GM18498 (cell line): ENCODE measurements around the gene C8G.

Source experiments
- ATAC-seq: cut with Tn5 transposase; IDR thresholded peaks from one replicate; pipeline ENCODE4 v1.9.1; 2021; ENCODE audit warnings: mild to moderate bottlenecking, moderate library complexity; ENCODE audit not compliant: unreplicated experiment

Gene C8G

DNA sequence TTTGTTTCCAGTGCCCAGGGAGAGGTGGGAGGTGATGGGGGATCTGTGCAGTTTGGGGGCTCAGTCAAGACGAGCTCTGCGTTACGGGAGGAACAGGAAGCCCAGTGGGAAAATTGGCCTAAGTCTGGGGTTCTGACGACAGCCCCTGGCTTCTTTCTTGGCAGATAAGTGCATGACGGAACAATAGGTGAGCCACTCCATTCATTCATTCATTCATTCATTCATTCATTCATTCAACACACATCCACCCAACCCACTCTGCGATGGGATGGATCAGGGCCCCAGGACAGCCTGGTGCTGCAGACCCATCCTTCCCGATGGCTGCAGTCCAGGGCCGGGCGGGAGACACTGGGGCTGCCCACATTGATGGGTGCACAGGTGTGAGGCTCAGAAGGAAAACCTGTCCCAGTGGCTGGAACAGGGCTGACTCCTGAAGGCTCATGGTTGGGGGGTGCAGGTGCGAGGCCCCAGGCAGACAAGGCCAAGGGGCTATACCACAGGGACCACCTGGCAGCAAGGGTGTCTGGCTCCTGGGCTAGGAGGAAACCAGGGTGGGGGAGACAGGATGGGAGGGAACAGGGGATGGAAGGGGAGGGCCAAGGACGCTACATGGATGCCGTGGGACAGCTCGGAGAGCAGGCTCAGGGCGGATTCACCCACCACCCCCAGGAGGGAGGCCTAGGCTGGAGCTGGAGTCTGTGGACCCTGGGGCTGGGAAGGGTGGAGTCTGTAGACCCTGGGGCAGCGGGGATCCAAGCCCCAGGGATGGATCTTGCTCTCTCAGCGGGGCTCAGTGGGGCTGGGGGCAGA, 35.8 kb downstream of the C8G start:
- no peak for ATAC-seq

DNA sequence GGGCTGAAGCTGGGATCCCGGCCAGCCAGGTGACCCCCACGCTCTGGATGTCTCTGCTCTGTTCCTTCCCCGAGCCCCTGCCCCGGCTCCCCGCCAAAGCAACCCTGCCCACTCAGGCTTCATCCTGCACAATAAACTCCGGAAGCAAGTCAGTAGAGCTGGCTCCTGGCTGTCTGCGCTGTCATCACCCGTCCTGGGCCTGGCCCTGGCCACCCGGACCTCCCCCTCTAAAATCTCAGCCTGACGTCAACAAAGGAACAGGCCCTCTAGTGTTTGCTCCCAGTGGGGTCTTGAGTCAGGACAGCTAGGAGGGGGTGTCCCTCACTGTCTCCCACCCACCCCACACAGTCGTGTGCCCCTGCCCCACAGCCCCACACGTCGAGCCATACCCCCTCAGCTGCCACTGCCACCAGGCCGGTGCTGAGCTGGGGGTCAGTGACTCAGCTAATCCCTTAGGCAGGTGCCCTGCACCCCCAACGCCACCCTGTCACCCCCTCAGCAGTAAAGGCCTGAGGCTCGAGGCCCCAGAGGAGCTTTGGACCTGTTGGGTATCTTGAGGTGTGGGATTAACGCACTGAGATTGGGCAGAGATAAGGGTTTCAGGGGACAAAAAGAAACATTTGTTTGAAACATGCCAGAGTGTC, 36.7 kb downstream of the C8G start:
- no peak for ATAC-seq

DNA sequence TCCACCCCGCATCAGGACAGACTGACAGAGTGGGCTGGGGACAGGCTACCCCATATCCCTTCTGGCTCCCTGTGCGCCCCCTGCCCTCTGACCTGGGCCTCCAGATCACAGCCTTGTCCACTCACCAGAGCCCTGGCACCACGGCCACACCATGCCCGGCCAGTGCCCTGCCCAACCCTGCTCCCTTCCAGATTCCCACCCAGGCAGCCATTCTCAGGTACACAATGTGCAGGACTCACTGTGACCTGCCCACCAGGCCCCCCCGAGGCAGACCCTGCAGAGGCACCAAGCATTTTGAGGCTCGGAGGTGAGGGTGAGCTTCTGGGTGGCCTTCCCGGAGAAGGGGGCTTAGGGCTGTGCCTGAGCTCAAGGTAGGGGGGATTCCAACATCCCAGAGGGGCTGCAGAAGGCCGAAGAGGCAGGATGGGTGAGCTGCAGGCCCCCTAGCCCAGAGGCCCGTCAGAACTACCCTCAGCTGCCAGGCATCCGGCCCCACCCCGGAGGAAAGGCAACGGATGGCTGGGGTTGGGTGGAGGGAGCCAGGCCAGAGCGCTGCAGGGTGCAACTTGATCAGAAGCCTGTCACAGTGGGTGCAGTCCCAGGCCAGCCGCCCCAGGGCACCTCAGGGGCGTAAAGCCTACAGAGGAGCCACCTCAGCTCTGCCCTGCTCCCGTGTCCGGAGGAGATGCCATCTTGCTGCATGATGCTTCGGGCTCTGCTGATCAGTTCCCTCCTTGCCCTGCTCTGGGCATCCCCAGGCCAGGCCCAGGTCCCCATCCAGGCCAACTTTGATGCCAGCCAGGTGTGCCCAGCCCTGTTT, 37.4 kb downstream of the C8G start, which contains the start of gene LCNL1:
Gene LCNL1, plus strand, starts transcription at position 762 of the 820 bp plus-strand sequence. CDS start 594 bp downstream, outside the sequence.
- ATAC-seq = no peak

DNA sequence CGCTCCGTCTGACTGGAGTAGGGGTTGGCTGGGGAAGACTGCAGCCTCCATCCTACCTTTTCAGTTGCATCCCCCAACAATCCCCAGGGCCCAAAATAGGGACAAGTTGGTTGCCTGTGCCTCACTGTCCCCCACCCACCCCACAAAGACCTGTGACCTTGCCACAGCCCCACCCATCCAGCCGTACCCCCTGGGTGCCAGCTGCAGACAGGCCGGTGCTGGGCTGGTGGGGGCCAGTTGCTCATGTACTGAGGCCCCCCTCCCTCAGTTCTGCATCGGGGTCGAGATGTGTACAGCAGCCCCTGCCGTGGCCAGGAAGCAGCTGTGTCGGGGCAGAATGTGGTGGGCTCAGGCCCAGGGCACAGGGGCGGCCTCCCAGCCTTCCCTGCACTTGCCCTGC, 38.1 kb downstream of the C8G start:
- ATAC-seq = no peak

DNA sequence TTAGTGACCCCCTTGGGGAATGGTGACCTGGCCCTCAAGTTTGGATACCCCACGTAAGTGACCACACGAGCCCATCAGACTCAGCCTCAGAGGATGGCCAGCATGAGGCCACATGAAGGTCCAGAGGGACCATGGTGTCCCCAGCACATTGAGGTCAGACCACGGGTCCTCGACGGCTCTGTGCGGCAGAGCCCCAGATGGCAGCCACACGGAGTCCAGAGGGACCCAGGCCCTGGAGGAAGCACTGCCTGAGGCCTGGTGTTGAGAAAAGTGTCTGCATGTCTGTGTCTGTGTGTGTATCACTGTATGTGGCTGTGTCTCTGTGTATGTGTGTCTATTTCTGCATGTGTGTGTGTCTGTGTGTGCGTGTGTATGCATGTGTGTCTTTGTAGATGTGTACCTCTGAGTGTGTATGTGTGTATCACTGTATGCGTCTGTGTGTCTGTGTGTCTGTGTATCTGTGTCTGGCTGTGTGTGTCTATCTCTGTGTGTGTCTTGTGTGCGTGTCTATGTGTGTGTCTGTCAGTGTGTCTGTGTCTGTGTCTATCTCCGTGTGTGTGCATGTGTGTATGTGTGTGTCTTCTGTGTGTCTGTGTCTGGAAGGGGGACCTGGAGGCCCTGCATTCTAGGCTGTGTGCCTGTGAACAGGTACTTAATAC, 38.7 kb downstream of the C8G start:
- no peak for ATAC-seq

DNA sequence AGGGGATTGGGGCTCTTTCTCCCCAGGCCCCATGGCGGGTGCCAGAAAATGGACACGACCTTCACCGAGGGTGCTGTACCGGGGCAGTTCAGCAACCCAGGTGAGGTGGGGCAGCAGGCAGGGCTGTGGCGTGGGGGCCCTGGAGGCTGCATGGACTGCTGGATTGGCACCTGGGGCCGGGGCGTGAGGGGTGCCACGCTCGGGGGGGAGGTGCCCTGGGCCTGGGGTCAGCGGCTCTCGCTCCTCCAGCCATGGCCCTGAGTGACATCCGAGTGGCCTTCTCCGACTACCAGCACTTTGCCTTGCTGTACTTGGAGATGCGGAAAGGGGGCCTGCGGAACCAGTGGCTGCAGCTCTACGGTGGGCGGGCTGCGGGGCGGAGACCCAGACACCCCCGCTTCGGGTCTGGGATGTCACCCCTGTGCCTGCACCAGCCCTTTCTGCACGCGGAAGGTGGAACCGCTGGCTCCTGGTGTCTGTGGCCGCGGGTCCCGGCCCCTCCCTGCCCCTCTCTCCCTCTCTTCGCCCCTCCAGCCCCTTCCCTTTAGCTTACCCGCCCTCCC, 39.5 kb downstream of the C8G start:
- no peak for ATAC-seq

DNA sequence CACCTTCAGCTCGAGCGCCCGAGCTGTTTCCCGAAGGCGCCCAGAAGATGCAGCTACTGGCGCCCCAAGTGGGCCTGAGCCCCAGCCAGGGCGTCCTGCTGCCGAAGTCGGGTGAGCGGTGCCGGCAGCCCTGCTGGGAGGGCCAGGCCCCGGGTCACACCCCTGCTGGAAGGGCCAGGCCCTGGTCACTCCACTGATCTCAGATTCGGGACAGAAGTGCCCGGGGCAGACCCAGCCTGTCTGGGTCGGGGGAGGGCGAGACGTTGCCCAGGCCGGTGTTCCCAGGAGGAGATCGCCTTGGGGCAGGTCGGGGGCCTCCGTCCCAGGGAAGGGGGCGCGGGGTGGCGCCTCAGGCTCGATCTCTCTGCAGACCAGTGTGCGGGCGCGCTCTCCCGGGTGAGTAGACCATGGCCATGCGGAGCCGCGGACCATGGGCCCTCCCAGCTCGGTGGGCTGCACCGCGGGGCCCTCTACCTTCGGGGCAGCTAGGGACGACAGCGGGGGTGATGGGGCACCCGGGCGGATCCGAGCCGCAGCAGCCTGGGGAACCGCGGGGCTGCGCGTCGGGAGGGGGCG, 40.1 kb downstream of the C8G start:
- no peak for ATAC-seq

DNA sequence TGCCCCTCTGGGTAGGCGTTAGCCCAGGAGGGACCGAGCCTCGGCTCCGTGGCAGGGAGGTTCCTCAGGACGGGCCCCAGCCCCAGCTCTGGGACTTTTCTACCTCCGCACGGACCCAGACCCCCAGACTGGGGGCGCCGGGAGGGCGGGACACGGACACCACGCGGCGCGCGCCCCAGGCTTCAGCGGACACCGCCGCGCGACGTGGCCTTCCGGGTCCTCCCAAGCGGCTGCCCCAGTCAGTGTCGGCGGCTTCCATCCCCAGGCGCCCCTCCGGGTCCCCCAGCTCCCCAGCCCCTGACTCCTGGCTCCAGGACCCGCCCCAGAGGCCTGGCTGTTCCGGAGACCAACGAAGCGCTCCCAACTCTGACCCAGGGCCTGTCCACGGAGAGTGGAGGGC, 40.8 kb downstream of the C8G start:
- no peak for ATAC-seq

DNA sequence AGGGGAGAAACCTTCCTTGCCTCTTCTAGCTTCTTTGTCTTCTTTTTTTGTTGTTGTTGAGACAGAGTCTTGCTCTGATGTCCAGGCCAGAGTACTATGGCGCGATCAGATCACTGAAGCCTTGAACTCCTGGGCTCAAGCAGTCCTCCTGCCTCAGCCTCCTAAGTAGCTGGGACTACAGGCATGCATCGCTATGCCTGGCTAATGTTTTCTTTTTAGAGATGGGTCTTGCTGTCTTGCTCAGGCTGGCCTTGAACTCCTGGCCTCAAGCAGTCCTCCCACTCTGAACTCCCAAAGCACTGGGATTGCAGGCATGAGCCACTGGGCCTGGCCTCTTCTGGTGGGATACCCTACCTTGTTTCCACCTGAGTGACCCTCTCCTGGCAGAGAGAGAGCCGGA, 43.8 kb downstream of the C8G start:
- no peak for ATAC-seq

DNA sequence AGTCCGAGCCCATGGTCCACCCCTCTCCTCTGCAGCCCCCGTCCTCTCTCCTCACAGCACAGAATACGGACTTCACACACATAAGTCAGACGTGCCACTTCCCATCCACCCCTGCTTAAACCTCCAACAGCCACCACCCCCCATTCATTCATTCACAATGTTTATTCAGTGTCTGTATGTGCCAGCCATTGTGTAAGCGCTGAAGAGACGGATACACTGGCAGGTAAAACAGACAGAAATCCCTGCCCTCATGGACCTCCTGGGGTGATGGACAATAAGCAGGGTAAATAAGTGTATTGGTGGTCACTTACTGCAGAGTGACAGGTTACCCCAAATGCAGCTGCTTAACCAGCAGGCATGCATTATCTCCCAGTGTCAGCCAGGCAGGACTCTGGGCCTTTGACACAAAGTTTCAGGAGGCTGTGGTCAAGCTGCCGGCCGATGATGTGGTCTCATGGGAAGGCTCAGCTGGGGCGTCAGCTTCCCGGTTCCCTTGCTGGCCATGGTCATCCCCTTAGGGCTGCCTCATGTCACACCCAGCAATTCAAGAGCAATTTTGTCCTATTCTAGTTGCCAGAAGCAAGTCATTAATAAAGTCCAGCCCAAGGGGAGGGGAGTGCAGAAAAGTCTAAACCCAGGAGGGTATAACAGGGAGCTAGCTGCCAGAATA, 45.3 kb downstream of the C8G start:
- ATAC-seq = no peak

DNA sequence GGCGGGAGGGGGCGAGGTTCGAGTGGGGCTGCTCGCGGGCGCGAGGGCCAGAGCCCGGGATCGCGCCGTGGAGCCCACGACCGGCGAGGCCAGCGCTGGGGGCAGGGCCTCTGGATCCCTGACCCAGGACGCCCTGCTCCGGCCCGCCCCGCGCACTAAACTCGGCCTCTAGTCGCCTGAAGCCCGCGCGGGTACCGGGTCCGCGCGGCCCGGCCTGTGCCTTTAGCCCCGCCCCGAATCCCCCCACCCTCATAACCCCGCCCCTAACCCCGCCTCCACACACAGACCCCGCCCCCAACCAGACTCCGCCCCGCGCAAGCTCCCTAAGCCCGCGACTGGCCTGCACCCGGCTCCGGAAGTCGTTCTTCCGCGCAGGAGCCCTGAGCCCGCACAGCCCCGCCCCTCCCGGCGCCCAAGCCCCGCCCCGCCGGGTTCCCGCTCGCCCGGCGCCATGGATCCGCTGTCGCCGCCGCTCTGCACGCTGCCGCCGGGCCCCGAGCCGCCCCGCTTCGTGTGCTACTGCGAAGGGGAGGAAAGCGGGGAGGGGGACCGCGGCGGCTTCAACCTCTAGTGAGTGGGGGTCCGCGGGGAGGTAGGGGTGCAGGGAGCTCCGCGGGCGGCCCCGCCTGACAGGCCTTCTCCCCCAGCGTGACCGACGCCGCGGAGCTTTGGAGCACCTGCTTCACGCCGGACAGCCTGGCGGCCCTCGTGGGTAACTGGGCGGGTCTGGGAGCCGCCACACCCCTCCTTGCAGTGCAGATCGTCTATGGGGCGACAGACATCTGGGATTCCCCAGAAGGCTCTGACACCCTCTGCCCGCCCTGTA, 47.2 kb downstream of the C8G start, which contains the start of gene PAXX:
Gene PAXX, plus strand, starts transcription at position 430 of the 826 bp plus-strand sequence. Its CDS starts 22 bp downstream, at position 452.
- ATAC-seq = peak; percentile 86

DNA sequence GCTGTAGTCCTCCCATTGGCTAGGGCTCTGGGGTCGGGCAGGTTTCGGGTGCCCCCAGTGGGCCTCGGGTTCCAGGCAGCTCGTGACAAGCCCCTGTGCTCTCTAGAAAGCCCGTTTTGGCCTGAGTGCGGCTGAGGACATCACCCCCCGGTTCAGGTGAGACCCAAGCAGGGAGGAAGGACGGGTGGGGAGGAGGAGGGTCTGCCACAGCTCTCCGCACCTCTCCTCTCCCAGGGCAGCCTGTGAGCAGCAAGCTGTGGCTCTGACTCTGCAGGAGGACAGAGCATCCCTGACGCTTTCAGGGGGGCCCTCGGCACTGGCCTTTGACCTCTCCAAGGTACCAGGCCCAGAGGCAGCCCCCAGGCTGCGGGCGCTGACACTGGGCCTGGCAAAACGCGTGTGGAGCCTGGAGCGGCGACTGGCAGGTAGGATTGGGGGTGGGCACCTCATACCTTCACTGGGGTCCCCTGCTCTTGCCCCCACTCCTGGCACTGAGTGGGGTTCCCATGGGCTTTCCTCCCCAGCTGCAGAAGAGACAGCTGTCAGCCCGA, 47.9 kb downstream of the C8G start:
- no peak for ATAC-seq

DNA sequence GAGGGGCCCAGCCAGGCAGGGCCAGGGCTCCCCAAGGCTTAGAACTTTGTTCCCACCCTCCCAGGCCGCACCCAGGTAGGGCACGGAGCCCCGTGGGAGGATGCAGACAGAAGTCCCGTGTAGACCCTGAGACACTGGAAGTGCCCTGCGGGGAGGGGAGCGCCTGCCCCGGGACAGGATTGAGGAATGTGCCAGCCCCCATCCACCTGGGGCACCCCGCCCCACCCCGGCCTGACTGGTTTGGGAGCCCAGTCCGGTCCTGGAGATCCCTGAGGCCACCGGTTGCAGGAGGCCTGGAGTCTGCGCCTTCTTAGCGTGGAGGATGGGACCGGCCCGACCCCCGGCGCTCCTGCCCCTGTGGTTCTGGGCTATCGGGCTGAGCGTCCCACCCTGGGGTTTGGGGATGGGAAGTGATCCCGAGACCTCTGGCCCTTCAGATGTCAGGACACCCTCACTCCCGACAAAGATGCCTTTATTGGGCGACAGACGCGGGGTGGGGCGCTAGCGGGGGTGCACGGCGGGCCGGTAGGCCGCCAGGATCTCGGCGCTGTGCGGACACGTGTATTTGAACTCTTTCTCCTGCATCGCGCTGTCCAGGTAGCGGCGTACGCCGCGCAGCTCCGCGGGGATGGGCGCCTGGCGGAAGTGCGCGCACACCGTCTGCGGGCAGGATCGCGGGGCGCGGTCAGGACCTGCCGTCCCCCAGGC, 49.3 kb downstream of the C8G start:
- ATAC-seq = no peak

DNA sequence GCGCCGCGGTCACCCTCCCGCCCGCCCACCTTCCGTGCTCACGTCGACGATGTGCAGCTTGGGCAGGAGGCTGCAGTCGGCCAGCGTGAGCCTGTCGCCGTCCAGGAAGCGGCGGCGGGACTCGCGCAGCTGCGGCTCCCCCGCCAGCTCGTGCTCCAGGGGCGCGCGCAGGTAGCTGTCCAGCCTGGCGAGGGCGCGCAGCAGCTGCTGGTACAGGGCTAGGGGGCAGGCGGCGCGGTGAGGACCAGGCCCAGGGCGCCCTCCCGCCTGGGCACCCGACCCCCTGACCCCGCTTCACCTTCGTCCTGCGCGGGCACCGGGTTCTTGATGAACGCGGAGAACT, 49.8 kb downstream of the C8G start:
- ATAC-seq = no peak

DNA sequence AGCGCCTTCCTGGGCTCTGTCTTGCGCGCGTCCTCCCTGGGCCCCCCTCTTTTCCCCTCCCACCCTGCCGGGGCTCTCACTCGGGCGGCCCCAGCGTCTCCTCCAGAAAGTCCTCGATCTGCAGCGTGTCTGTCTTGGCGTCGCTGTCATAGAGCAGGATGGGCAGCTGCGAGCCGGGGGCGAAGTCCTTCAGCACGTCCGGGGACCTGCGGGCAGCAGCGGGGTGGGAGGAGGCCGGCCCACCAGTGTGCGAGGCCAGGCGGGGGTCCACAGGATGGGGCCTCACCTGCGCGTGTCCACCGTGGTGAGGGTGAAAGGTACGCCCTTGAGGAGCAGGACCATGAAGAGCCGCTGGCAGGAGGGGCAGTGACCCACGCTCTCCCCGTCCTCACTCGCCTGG, 50.3 kb downstream of the C8G start:
- ATAC-seq = no peak

DNA sequence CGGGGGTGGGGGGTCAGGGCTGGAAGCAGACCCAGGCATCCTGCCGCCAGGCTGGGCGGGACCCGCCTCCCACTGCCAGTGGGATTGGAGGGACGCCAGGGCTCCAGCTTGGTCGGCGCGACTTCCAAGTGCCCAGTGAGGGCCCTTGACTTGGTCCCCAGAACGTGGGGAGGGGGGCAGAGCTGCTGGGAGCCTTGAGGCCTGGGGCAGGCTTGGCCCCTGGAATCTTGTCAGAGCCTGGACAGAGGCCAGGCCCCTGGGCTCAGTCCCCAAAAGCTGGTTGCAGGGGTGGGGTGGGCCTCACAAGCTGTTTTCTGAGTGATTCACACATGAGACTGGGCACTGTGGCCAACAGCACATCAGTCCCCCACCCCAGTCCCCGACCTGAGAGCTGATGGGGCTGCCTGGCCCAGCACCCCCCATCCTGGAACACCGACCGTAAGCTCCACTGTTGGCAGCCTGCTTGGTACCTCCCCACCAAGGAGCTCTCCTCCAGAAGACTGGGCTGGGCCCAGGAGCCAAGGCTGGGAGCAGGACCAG, 50.8 kb downstream of the C8G start:
- ATAC-seq = no peak
